Thoracic aorta (tissue), 2 donors: Measurements from ENCODE around the gene TREH. TPM values are rescaled to one million over a fixed set of nuclear protein-coding genes. Genes with fewer than 3 reads are reported as not detected.

ENCODE experiments used
- ATAC-seq: fragments of 150-250 bp; one replicate; pipeline ENCODE4 v1.8.0; 2017; ENCODE audit warnings: low read depth; ENCODE audit not compliant: insufficient number of reproducible peaks, low FRiP score
- DNase-seq: peaks from one replicate; pipeline ENCODE4 v3.0.0-alpha.2; 2020; ENCODE audit warnings: low spot score
- H3K27ac ChIP-seq, 2 donors: fragments of 200-600 bp; sonication (generic); 1 replicate in 1 of 2; 2 replicates in 1 of 2; pipeline ENCODE4 v1.5.1; 2016; ENCODE audit warnings: mild to moderate bottlenecking in 2 of 2, moderate library complexity in 2 of 2
- H3K27me3 ChIP-seq: fragments of 200-600 bp; sonication (generic); replicated peaks from 2 replicates; pipeline ENCODE4 v1.6.0; 2016; ENCODE audit warnings: mild to moderate bottlenecking; ENCODE audit not compliant: insufficient read depth
- H3K36me3 ChIP-seq: fragments of 200-600 bp; sonication (generic); one replicate; pipeline ENCODE4 v1.5.1; 2016
- H3K4me1 ChIP-seq, 2 donors: fragments of 200-600 bp; sonication (generic); 1 replicate in 1 of 2; 2 replicates in 1 of 2; pipeline versions ENCODE4 v1.5.1 to v1.6.0; 2016; ENCODE audit warnings: low read depth in 2 of 2, mild to moderate bottlenecking in 1 of 2; ENCODE audit not compliant: control insufficient read depth in 1 of 2
- H3K4me3 ChIP-seq: fragments of 200-600 bp; sonication (generic); 2 replicates; pipeline ENCODE4 v1.5.1; 2016; ENCODE audit warnings: mild to moderate bottlenecking
- H3K9me3 ChIP-seq: fragments of 200-600 bp; sonication (generic); 2 replicates; pipeline ENCODE4 v1.5.1; 2016
- CTCF ChIP-seq: fragments of 200-600 bp; sonication (generic); IDR thresholded peaks from one replicate; pipeline ENCODE4 v1.5.1; 2019; ENCODE audit warnings: antibody characterized with exemption
- total RNA-seq, 2 donors: library from RNA; depleted of rRNA; stranded (reverse); fragments of >200 nt; gene quantifications; one replicate each; pipeline versions ENCODE4 v1.1.0 to v1.2.3, GENCODE V29; 2016

TREH gene
- total RNA-seq, 2 donors from 2014 or later: not detected

- TF ChIP-seq CTCF: no peak
- Histone ChIP-seq H3K9me3 (no peaks in the 10 kb centered on the region), H3K27ac (no peak overlapping the region), H3K4me3 (no peak overlapping the region), H3K4me1 (peaks cover 0 to 12% of the 10 kb centered on the region in 2 donors), H3K36me3 (no peaks in the 10 kb centered on the region), H3K27me3 (no peaks in the 10 kb centered on the region)
- DNase-seq: no peak
- no peak for ATAC-seq
Observed at GRCh38 chr11:118663902-118664301, 15.5 kb downstream of the TREH start.

DNA sequence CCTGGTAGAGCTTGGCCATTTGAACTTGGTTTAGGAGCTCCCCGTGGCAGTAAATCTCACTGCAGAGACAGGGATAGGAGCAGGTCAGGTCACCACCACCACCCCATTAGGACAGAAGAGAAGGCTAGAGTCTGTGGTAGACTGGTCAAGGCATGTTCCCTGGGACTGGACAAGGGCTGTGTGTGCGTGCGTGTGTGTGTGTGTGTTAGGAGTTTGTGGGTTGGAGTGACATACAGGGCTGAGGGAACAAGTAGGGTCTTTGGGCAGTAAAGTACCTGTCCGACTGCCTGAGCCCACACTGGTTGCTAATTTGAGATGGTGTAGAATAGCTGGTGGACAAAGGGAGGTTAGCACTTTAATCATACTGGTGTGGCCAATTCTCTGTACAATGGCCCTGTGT is 16.1 kb downstream of the TREH start:
- H3K27ac ChIP-seq: no peak overlapping the region
- H3K4me1 ChIP-seq: peaks cover 0 to 15% of the 10 kb centered on the region in 2 donors
- no peaks in the 10 kb centered on the region for H3K36me3 ChIP-seq
- no peaks in the 10 kb centered on the region for H3K9me3 ChIP-seq
- DNase-seq (no peak), ATAC-seq (no peak)
- TF ChIP-seq CTCF: no peak
- no peak overlapping the region for H3K4me3 ChIP-seq
- H3K27me3 ChIP-seq: no peaks in the 10 kb centered on the region

- no peaks in the 10 kb centered on the region for H3K9me3 ChIP-seq
- peaks cover 0 to 15% of the 10 kb centered on the region in 2 donors for H3K4me1 ChIP-seq
- DNase-seq (no peak), ATAC-seq (no peak)
- H3K4me3 ChIP-seq: no peak overlapping the region
- H3K27me3 ChIP-seq: no peaks in the 10 kb centered on the region
- peaks cover 4% of the 10 kb centered on the region for H3K36me3 ChIP-seq
- H3K27ac ChIP-seq: no peak overlapping the region
- TF ChIP-seq CTCF: no peak
Observed at GRCh38 chr11:118662401-118663271, 16.8 kb downstream of the TREH start.

- peaks cover 0 to 15% of the 10 kb centered on the region in 2 donors for H3K4me1 ChIP-seq
- no peaks in the 10 kb centered on the region for H3K27me3 ChIP-seq
- no peak for TF ChIP-seq CTCF
- no peak overlapping the region for H3K27ac ChIP-seq
- ATAC-seq (no peak), DNase-seq (no peak)
- H3K9me3 ChIP-seq: no peaks in the 10 kb centered on the region
- H3K36me3 ChIP-seq: peaks cover 14% of the 10 kb centered on the region
- H3K4me3 ChIP-seq: no peak overlapping the region
Observed at GRCh38 chr11:118661425-118662301, 17.8 kb downstream of the TREH start.
